T-cell (primary cell): ENCODE measurements around the gene PNPLA1. TPM values are rescaled to one million over a fixed set of nuclear protein-coding genes. Genes with fewer than 3 reads are reported as not detected.
A peak's percentile ranks its signal among the peaks of the same experiment; 100 is the strongest.

ENCODE experiments used
- ATAC-seq, 4 experiments: fragments of 200-7000 bp in 3 of 4; fragments of 150-1000 bp in 1 of 4; cut with Tn5 transposase; replicated peaks in 1 of 4; 1 replicate in 3 of 4; 2 replicates in 1 of 4; pipeline ENCODE4 v1.10.0; 2021; ENCODE audit warnings: moderate library complexity in 3 of 4, mild to moderate bottlenecking in 2 of 4, moderate number of reproducible peaks in 1 of 4
- CTCF ChIA-PET, 2 donors: fragments of 300-600 bp; sonication (Branson Sonifier 250); formaldehyde crosslinking; loops; one replicate each; lab custom pipeline; 2022; ENCODE audit warnings: antibody characterized with exemption in 2 of 2; lab: Charles Lee
- POLR2A ChIA-PET, 2 donors: fragments of 300-600 bp; sonication (Branson Sonifier 250); formaldehyde crosslinking; loops; one replicate each; lab custom pipeline; 2022; ENCODE audit warnings: antibody characterized with exemption in 2 of 2; lab: Charles Lee
- DNase-seq, 35 experiments: peaks; one replicate each; pipeline versions ENCODE4 v3.0.0 to v3.0.0-alpha.2; 2013 to 2023
- H3K27ac ChIP-seq: one replicate; pipeline ENCODE4 v1.5.1; 2013; ENCODE audit warnings: low read length
- H3K27me3 ChIP-seq, 2 experiments: replicated peaks in 1 of 2; 1 replicate in 1 of 2; 2 replicates in 1 of 2; pipeline versions ENCODE4 v1.6.1 to v1.7.0; 2013; ENCODE audit warnings: low read length in 1 of 2, mixed read lengths in 1 of 2; ENCODE audit not compliant: control insufficient read depth in 2 of 2, insufficient read depth in 2 of 2; ENCODE audit errors: extremely low read depth in 1 of 2
- H3K36me3 ChIP-seq, 2 donors: 1 replicate in 1 of 2; 2 replicates in 1 of 2; pipeline versions ENCODE4 v1.6.1 to v1.7.0; 2013; ENCODE audit warnings: low read length in 1 of 2; ENCODE audit not compliant: control insufficient read depth in 2 of 2, insufficient read depth in 1 of 2; ENCODE audit errors: extremely low read depth in 1 of 2
- H3K4me1 ChIP-seq, 2 experiments: 1 replicate in 1 of 2; 2 replicates in 1 of 2; pipeline versions ENCODE4 v1.6.1 to v1.7.0; 2013; ENCODE audit warnings: low read length in 2 of 2, mixed read lengths in 1 of 2; ENCODE audit not compliant: insufficient read depth in 2 of 2, control insufficient read depth in 1 of 2; ENCODE audit errors: extremely low read depth in 1 of 2
- H3K4me3 ChIP-seq, 2 donors: 1 replicate in 1 of 2; 2 replicates in 1 of 2; pipeline versions ENCODE4 v1.5.1 to v1.7.0; 2013; ENCODE audit warnings: mild to moderate bottlenecking in 2 of 2, low read length in 1 of 2, moderate library complexity in 1 of 2; ENCODE audit not compliant: control insufficient read depth in 1 of 2; ENCODE audit errors: extremely low read depth in 1 of 2
- H3K9me3 ChIP-seq: 2 replicates; pipeline ENCODE4 v1.7.0; 2013
- H3K27ac Mint-ChIP-seq, 2 donors: one replicate each; pipeline ENCODE4 v1.8.0; 2020 to 2021; ENCODE audit warnings: mild to moderate bottlenecking in 2 of 2, mixed read lengths in 2 of 2
- H3K27me3 Mint-ChIP-seq, 2 donors: one replicate each; pipeline ENCODE4 v1.8.0; 2021 to 2022; ENCODE audit warnings: mixed read lengths in 2 of 2
- H3K36me3 Mint-ChIP-seq: one replicate; pipeline ENCODE4 v1.8.0; 2021; ENCODE audit warnings: mixed read lengths
- H3K4me1 Mint-ChIP-seq, 3 donors: one replicate each; pipeline ENCODE4 v1.8.0; 2020 to 2022; ENCODE audit warnings: mixed read lengths in 3 of 3, mild to moderate bottlenecking in 1 of 3
- H3K4me3 Mint-ChIP-seq, 3 donors: one replicate each; pipeline ENCODE4 v1.8.0; 2020 to 2022; ENCODE audit warnings: mild to moderate bottlenecking in 3 of 3, mixed read lengths in 3 of 3, moderate library complexity in 3 of 3
- H3K9me3 Mint-ChIP-seq, 3 donors: one replicate each; pipeline ENCODE4 v1.8.0; 2020 to 2022; ENCODE audit warnings: mixed read lengths in 3 of 3
- WGBS: methylation state at CpG from one replicate; pipeline ENCODE4 v1.1.5; 2013; ENCODE audit warnings: missing lambda C conversion rate; ENCODE audit not compliant: insufficient coverage; 5-methylcytosine and 5-hydroxymethylcytosine counted together
- total RNA-seq, 35 experiments: library from RNA in 6 of 35; stranded (reverse) in 6 of 35; fragments of 120-200 nt in 1 of 35; gene quantifications; one replicate each; pipeline versions ENCODE4 v1.2.1 to v1.2.4 and lab custom pipeline; 2013 to 2026

PNPLA1 gene
- total RNA-seq, 5 donors from 2014 or later (not counting 1 experiment from before 2014, with no cell fraction given) = 0.20 to 0.22 TPM; not detected in 3

- Histone ChIP-seq H3K27ac (no peak overlapping the region), H3K9me3 (no peaks in the 10 kb centered on the region), H3K36me3 (peaks cover 15 to 87% of the 10 kb centered on the region in 2 donors), H3K27me3 (no peaks in the 10 kb centered on the region), H3K4me1 (no peaks in the 10 kb centered on the region), H3K4me3 (no peak overlapping the region)
- ChIA-PET POLR2A (no interaction called here), CTCF (interaction anchor here in 1 of 2 donors (0.5 kb wide), 1 partner anchor 13 kb away, joined by 3 read pairs; no protein-coding TSS in a partner anchor)
- H3K27me3 Mint-ChIP-seq = no peaks in the 10 kb centered on the region
- no CpG with 5 or more reads among the region's 4 CpGs for WGBS
- DNase-seq = no peak
- ATAC-seq = no peak
- no peaks in the 10 kb centered on the region for H3K4me1 Mint-ChIP-seq
- peaks cover 59% of the 10 kb centered on the region for H3K36me3 Mint-ChIP-seq
- H3K27ac Mint-ChIP-seq = no peak overlapping the region
- H3K4me3 Mint-ChIP-seq = no peak overlapping the region
- H3K9me3 Mint-ChIP-seq = no peaks in the 10 kb centered on the region
Measured at GRCh38 chr6:36226438-36227047, 43.3 kb upstream of the PNPLA1 start.

DNA sequence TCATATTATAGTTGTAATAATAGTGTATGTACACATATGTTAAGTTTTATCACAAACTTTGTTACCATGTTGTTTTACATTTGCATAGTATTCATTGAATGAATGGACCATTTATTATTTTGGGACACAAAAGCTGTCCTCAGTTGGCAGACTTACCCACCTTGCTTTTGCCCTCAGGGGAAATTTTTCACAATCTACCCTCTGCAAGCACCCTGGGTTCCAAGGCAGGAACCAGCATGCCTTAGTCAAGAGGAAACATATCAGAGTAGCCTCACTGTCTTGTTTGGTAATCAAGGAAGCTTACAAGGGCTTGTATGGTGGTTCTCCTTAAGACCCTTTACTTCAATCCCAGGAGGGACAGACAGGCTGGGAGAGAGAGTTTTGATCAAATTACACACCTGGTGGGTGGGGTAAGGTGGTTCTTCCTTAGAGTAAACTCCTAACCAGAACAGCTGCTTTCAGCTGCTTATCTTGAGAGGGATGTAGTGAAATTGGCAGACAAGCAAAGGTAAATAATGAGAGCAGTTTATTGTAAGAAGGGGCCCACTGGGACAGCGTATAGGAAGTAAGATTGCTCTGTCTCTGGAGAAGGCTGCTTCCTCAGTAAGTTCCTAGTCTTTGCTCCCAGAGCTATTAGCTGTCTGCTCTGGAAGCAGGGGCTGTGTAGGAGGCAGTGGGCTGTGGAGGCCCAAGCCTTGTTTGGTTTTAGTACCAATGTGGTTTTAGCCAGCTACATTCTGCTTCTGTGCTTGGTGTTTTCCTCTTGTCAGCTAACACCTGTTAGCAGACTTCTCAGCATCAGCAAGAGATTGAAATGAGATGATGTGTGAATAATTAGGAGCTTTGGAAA lies 42.3 kb upstream of the PNPLA1 start:
- ChIA-PET POLR2A (interaction anchor here in 1 of 2 donors (0.5 kb wide), 1 partner anchor 455 kb away, joined by 4 read pairs; no protein-coding TSS in a partner anchor), CTCF (interaction anchor here in 1 of 2 donors (0.8 kb wide), 1 partner anchor 69 kb away, joined by 3 read pairs; no protein-coding TSS in a partner anchor)
- Histone ChIP-seq H3K9me3 (no peaks in the 10 kb centered on the region), H3K4me3 (no peak overlapping the region), H3K27me3 (no peaks in the 10 kb centered on the region), H3K36me3 (peaks cover 12 to 79% of the 10 kb centered on the region in 2 donors), H3K27ac (no peak overlapping the region), H3K4me1 (no peaks in the 10 kb centered on the region)
- Mint-ChIP-seq H3K4me1 (no peaks in the 10 kb centered on the region), H3K36me3 (peaks cover 63% of the 10 kb centered on the region), H3K27ac (peak overlapping the region in 1 of 2 donors; percentile 12), H3K9me3 (no peaks in the 10 kb centered on the region), H3K4me3 (no peak overlapping the region), H3K27me3 (no peaks in the 10 kb centered on the region)
- DNase-seq (no peak), ATAC-seq (no peak)
- no CpG with 5 or more reads among the region's 1 CpG for WGBS

DNA sequence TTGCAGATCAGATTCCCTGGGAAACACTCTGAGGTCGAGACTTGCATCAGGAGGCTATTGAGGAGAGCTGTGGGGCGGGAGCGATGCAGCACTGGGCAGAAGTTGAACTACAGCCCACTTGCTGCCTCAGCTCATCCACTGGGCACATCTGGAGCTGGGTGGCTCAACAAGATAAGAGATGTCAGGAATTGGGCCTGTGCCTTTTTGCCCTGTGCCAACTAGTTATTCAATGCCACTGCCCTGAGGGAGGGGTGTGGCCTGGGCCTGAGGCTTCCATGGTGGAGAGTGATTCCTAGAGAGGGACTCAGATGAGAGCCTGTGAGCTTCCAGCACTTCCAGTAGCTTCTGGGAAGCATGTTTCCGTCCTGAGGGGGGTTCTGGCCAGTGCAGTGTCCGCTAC lies 40.6 kb upstream of the PNPLA1 start:
- ATAC-seq (no peak), DNase-seq (no peak)
- Mint-ChIP-seq H3K4me1 (no peaks in the 10 kb centered on the region), H3K27ac (peak overlapping the region in 1 of 2 donors; percentile 52), H3K9me3 (no peaks in the 10 kb centered on the region), H3K27me3 (no peaks in the 10 kb centered on the region), H3K4me3 (no peak overlapping the region), H3K36me3 (peaks cover 63% of the 10 kb centered on the region)
- Histone ChIP-seq H3K4me1 (no peaks in the 10 kb centered on the region), H3K27me3 (no peaks in the 10 kb centered on the region), H3K36me3 (peaks cover 12 to 69% of the 10 kb centered on the region in 2 donors), H3K9me3 (no peaks in the 10 kb centered on the region), H3K4me3 (no peak overlapping the region), H3K27ac (no peak overlapping the region)
- CTCF ChIA-PET = no interaction called here
- 100% methylated on average over 3 of the region's 5 CpGs for WGBS
- POLR2A ChIA-PET = interaction anchor here in 1 of 2 donors (0.6 kb wide), 1 partner anchor 57 kb away, joined by 3 read pairs; no protein-coding TSS in a partner anchor

GRCh38 chr6:36230371-36230770 lies 39.5 kb upstream of the PNPLA1 start:
- ATAC-seq (no peak), DNase-seq (no peak)
- H3K27me3 ChIP-seq = no peaks in the 10 kb centered on the region
- H3K4me3 ChIP-seq = no peak overlapping the region
- H3K4me3 Mint-ChIP-seq = no peak overlapping the region
- H3K27ac ChIP-seq = no peak overlapping the region
- ChIA-PET POLR2A (no interaction called here), CTCF (no interaction called here)
- H3K27me3 Mint-ChIP-seq = no peaks in the 10 kb centered on the region
- peaks cover 0 to 7% (median 7%) of the 10 kb centered on the region in 3 donors for H3K4me1 Mint-ChIP-seq
- H3K27ac Mint-ChIP-seq = no peak overlapping the region
- no peaks in the 10 kb centered on the region for H3K9me3 ChIP-seq
- H3K36me3 Mint-ChIP-seq = peaks cover 61% of the 10 kb centered on the region
- no peaks in the 10 kb centered on the region for H3K4me1 ChIP-seq
- H3K9me3 Mint-ChIP-seq = no peaks in the 10 kb centered on the region
- 95% methylated on average over 11 of the region's 11 CpGs for WGBS
- H3K36me3 ChIP-seq = peaks cover 10 to 58% of the 10 kb centered on the region in 2 donors

GRCh38 chr6:36232172-36232571 lies 37.7 kb upstream of the PNPLA1 start:
- ATAC-seq (no peak), DNase-seq (no peak)
- Histone ChIP-seq H3K27me3 (no peaks in the 10 kb centered on the region), H3K4me3 (no peak overlapping the region), H3K4me1 (no peaks in the 10 kb centered on the region), H3K27ac (no peak overlapping the region), H3K9me3 (no peaks in the 10 kb centered on the region), H3K36me3 (peaks cover 17 to 47% of the 10 kb centered on the region in 2 donors)
- H3K27ac Mint-ChIP-seq = peak overlapping the region in 1 of 2 donors; percentile 2
- ChIA-PET POLR2A (no interaction called here), CTCF (no interaction called here)
- H3K4me3 Mint-ChIP-seq = no peak overlapping the region
- H3K36me3 Mint-ChIP-seq = peaks cover 61% of the 10 kb centered on the region
- no peaks in the 10 kb centered on the region for H3K9me3 Mint-ChIP-seq
- peaks cover 0 to 8% (median 7%) of the 10 kb centered on the region in 3 donors for H3K4me1 Mint-ChIP-seq
- WGBS = no CpG with 5 or more reads among the region's 4 CpGs
- no peaks in the 10 kb centered on the region for H3K27me3 Mint-ChIP-seq

DNA sequence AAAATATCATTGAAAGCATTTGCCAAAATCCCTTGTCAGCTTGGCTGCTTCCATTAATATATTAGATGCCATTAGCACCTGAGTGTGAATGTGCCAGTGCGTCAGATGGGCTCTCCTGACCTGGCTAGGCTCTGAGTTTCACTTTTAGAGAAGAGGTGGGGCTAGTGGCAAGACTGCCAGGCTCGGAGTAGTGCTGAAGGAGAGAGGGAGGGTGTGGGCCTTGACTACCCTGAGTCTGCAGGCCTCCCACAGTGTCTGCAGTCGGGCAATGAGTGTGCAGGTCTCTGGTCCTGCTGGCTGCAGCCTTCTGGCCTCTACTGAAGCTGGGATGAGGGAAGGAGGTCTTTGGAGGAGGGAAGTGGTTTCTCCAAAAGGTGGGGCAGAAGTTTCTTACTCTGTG lies 34.6 kb upstream of the PNPLA1 start:
- 56% methylated on average over 3 of the region's 3 CpGs for WGBS
- POLR2A ChIA-PET = no interaction called here
- ATAC-seq (no peak), DNase-seq (no peak)
- H3K27ac Mint-ChIP-seq = no peak overlapping the region
- H3K4me3 Mint-ChIP-seq = no peak overlapping the region
- H3K4me1 Mint-ChIP-seq = peaks cover 0 to 8% (median 7%) of the 10 kb centered on the region in 3 donors
- H3K27me3 ChIP-seq = no peaks in the 10 kb centered on the region
- no peaks in the 10 kb centered on the region for H3K4me1 ChIP-seq
- peaks cover 37% of the 10 kb centered on the region for H3K36me3 Mint-ChIP-seq
- H3K4me3 ChIP-seq = no peak overlapping the region
- H3K36me3 ChIP-seq = peaks cover 7 to 19% of the 10 kb centered on the region in 2 donors
- no peaks in the 10 kb centered on the region for H3K9me3 ChIP-seq
- CTCF ChIA-PET = no interaction called here
- no peaks in the 10 kb centered on the region for H3K27me3 Mint-ChIP-seq
- no peaks in the 10 kb centered on the region for H3K9me3 Mint-ChIP-seq
- no peak overlapping the region for H3K27ac ChIP-seq
